HepG2 (cell line): ENCODE measurements around the gene GAL3ST3. TPM values are rescaled to one million over a fixed set of nuclear protein-coding genes. Genes with fewer than 3 reads are reported as not detected.

ENCODE experiments used
- ATAD3A ChIP-seq: sonication (generic); formaldehyde crosslinking; IDR thresholded peaks from 2 replicates; pipeline ENCODE4 v1.4.0; 2020; ENCODE audit warnings: missing genetic modification reagents
- GABPB1 ChIP-seq: IDR thresholded peaks from 2 replicates; pipeline ENCODE4 v1.6.1; 2016; ENCODE audit warnings: mild to moderate bottlenecking, missing genetic modification reagents, moderate library complexity, missing compliant biosample characterization
- JARID2 ChIP-seq: sonication (generic); formaldehyde crosslinking; IDR thresholded peaks from 2 replicates; pipeline ENCODE4 v1.8.1; 2023; ENCODE audit warnings: missing genetic modification reagents, inconsistent platforms; ENCODE audit not compliant: insufficient replicate concordance
- KLF16 ChIP-seq, 2 experiments: sonication (generic) in 1 of 2; formaldehyde crosslinking in 1 of 2; IDR thresholded peaks; 2 replicates each; pipeline versions ENCODE4 v1.6.1 to v1.8.0; 2016 to 2023; ENCODE audit warnings: missing genetic modification reagents in 2 of 2, missing compliant biosample characterization in 1 of 2
- SRSF1 ChIP-seq: fragments of 200-400 bp; formaldehyde crosslinking; optimal IDR thresholded peaks from 2 replicates; pipeline ENCODE3; 2017; ENCODE audit warnings: mild to moderate bottlenecking, low read depth, low read length, moderate library complexity
- ZBTB38 ChIP-seq: sonication (generic); formaldehyde crosslinking; IDR thresholded peaks from 2 replicates; pipeline ENCODE4 v1.5.1; 2020; ENCODE audit warnings: mild to moderate bottlenecking, missing genetic modification reagents
- ZMYM2 ChIP-seq: sonication (generic); formaldehyde crosslinking; IDR thresholded peaks from 2 replicates; pipeline ENCODE4 v1.8.0; 2022; ENCODE audit warnings: mild to moderate bottlenecking, missing genetic modification reagents
- ZNF275 ChIP-seq: sonication (generic); formaldehyde crosslinking; IDR thresholded peaks from 2 replicates; pipeline ENCODE4 v1.8.0; 2022; ENCODE audit warnings: missing genetic modification reagents, mild to moderate bottlenecking, inconsistent platforms, borderline replicate concordance
- ZNF383 ChIP-seq: sonication (generic); formaldehyde crosslinking; IDR thresholded peaks from 2 replicates; pipeline ENCODE4 v1.4.0; 2020; ENCODE audit warnings: missing genetic modification reagents, mild to moderate bottlenecking, borderline replicate concordance
- ZNF567 ChIP-seq: sonication (generic); formaldehyde crosslinking; IDR thresholded peaks from 2 replicates; pipeline ENCODE4 v1.8.1; 2023; ENCODE audit warnings: mild to moderate bottlenecking, missing genetic modification reagents, borderline replicate concordance
- ZNF570 ChIP-seq: sonication (generic); formaldehyde crosslinking; IDR thresholded peaks from 2 replicates; pipeline ENCODE4 v1.4.0; 2020; ENCODE audit warnings: mild to moderate bottlenecking, missing genetic modification reagents, borderline replicate concordance
- ZNF704 ChIP-seq: sonication (generic); formaldehyde crosslinking; IDR thresholded peaks from 2 replicates; pipeline ENCODE4 v1.8.1; 2023; ENCODE audit warnings: mild to moderate bottlenecking, inconsistent platforms, moderate library complexity, missing genetic modification reagents, borderline replicate concordance
- ZNF773 ChIP-seq: sonication (generic); formaldehyde crosslinking; IDR thresholded peaks from 2 replicates; pipeline ENCODE4 v1.4.0; 2020; ENCODE audit warnings: missing genetic modification reagents, borderline replicate concordance
- polyA plus RNA-seq, 8 experiments: library from polyadenylated mRNA; depleted of rRNA in 3 of 8; stranded (reverse) in 7 of 8; unstranded in 1 of 8; fragments of >200 nt; fragmentation: Illumina TruSeq in 4 of 8; extraction: Trizol in 4 of 8; gene quantifications; 2 replicates each; pipeline versions ENCODE4 v1.2.1 to v1.2.3, GENCODE V29; 2011 to 2016; ENCODE audit warnings: low read depth in 4 of 8, missing spikeins in 1 of 8, mixed read lengths in 1 of 8; ENCODE audit not compliant: insufficient read depth in 1 of 8
- total RNA-seq, 5 experiments: library from RNA; depleted of rRNA; stranded (reverse); fragments of >200 nt; fragmentation: Illumina TruSeq; extraction: Trizol; gene quantifications; 2 replicates each; pipeline ENCODE4 v1.2.3, GENCODE V29; 2016; ENCODE audit warnings: low read depth in 1 of 5

Gene GAL3ST3
- total and polyA plus RNA-seq, 2 of the 13 experiments (the other 11 are each of a cell fraction or from before 2014, with no cell fraction given), result not detected

GRCh38 chr11:66055021-66055420, 6.1 kb upstream of the GAL3ST3 start (continued):
- TF ChIP-seq ZNF275 (no peak), SRSF1 (no peak), KLF16 (CRISPR knock-in tag; IDR thresholded peaks at IDR 0.05) (no peak), ATAD3A (CRISPR knock-in tag) (no peak), ZNF704 (CRISPR knock-in tag) (no peak), ZNF383 (no peak), GABPB1 (CRISPR knock-in tag) (no peak), ZNF567 (no peak), ZNF570 (CRISPR knock-in tag) (no peak), ZNF773 (CRISPR knock-in tag) (no peak), ZMYM2 (no peak), ZBTB38 (no peak), JARID2 (CRISPR knock-in tag) (no peak)
